B cell (primary cell): ENCODE measurements around the gene NMNAT2. TPM values are rescaled to one million over a fixed set of nuclear protein-coding genes. Genes with fewer than 3 reads are reported as not detected.

ENCODE experiments used
- ATAC-seq: fragments of 200-7000 bp; cut with Tn5 transposase; one replicate; pipeline ENCODE4 v1.10.0; 2021; ENCODE audit warnings: low read depth, mild to moderate bottlenecking, moderate number of reproducible peaks, moderate library complexity
- CTCF ChIA-PET: fragments of 350-600 bp; sonication (Branson Sonifier 250); formaldehyde crosslinking; loops from one replicate; lab custom pipeline; 2021; ENCODE audit warnings: antibody characterized with exemption, inconsistent platforms; lab: Charles Lee
- POLR2A ChIA-PET: fragments of 350-600 bp; sonication (Branson Sonifier 250); formaldehyde crosslinking; loops from one replicate; lab custom pipeline; 2021; ENCODE audit warnings: antibody characterized with exemption; lab: Charles Lee
- DNase-seq: peaks from one replicate; pipeline ENCODE4 v3.0.0; 2013
- H2AFZ ChIP-seq: 2 replicates; pipeline ENCODE4 v1.6.1; 2012; ENCODE audit warnings: mild to moderate bottlenecking, low read depth, low read length; ENCODE audit not compliant: insufficient read depth, poor library complexity, severe bottlenecking
- H3K27ac ChIP-seq, 2 donors: 1 replicate in 1 of 2; 2 replicates in 1 of 2; pipeline ENCODE4 v1.5.1; 2012 to 2013; ENCODE audit warnings: low read length in 2 of 2, mild to moderate bottlenecking in 2 of 2, moderate library complexity in 1 of 2
- H3K27me3 ChIP-seq, 4 experiments: fragments of 200-600 bp in 1 of 4; sonication (generic) in 1 of 4; replicated peaks in 1 of 4; 1 replicate in 2 of 4; 2 replicates in 2 of 4; pipeline versions ENCODE4 v1.6.1 to v1.7.0; 2013 to 2016; ENCODE audit warnings: low read length in 3 of 4, mild to moderate bottlenecking in 2 of 4, mixed read lengths in 1 of 4, moderate library complexity in 1 of 4; ENCODE audit not compliant: insufficient read depth in 4 of 4, control insufficient read depth in 3 of 4; ENCODE audit errors: control extremely low read depth in 1 of 4
- H3K36me3 ChIP-seq, 2 experiments: replicated peaks in 1 of 2; 1 replicate in 1 of 2; 2 replicates in 1 of 2; pipeline versions ENCODE4 v1.6.1 to v1.7.1; 2013; ENCODE audit warnings: low read length in 1 of 2; ENCODE audit not compliant: insufficient read depth in 2 of 2, control insufficient read depth in 1 of 2; ENCODE audit errors: control extremely low read depth in 1 of 2, extremely low read depth in 1 of 2
- H3K4me1 ChIP-seq, 2 donors: fragments of 200-600 bp in 1 of 2; sonication (generic) in 1 of 2; 1 replicate in 1 of 2; 2 replicates in 1 of 2; pipeline versions ENCODE4 v1.5.1 to v1.6.1; 2013 to 2017; ENCODE audit warnings: low read length in 2 of 2; ENCODE audit not compliant: control insufficient read depth in 2 of 2, insufficient read depth in 2 of 2
- H3K4me2 ChIP-seq: replicated peaks from 2 replicates; pipeline ENCODE3; 2012; ENCODE audit warnings: mild to moderate bottlenecking, low read depth, low read length; ENCODE audit not compliant: poor library complexity, severe bottlenecking
- H3K4me3 ChIP-seq, 5 experiments: fragments of 200-600 bp in 1 of 5; sonication (generic) in 1 of 5; 1 replicate in 3 of 5; 2 replicates in 2 of 5; pipeline versions ENCODE4 v1.5.1 to v1.7.0; 2011 to 2016; ENCODE audit warnings: low read length in 4 of 5, mild to moderate bottlenecking in 4 of 5, low read depth in 2 of 5, control low read depth in 1 of 5, moderate library complexity in 1 of 5; ENCODE audit not compliant: insufficient read depth in 1 of 5; ENCODE audit errors: control extremely low read depth in 1 of 5, extremely low read depth in 1 of 5
- H3K79me2 ChIP-seq: fragments of 200-600 bp; sonication (generic); one replicate; pipeline ENCODE4 v1.6.0; 2016; ENCODE audit warnings: low read length; ENCODE audit not compliant: control insufficient read depth, insufficient read depth
- H3K9ac ChIP-seq: fragments of 200-600 bp; sonication (generic); 2 replicates; pipeline ENCODE4 v1.6.1; 2017; ENCODE audit warnings: mild to moderate bottlenecking, low read length, moderate library complexity
- H3K9me3 ChIP-seq, 3 donors: one replicate each; pipeline versions ENCODE4 v1.6.1 to v1.7.1; 2013; ENCODE audit warnings: low read length in 2 of 3; ENCODE audit not compliant: control insufficient read depth in 2 of 3, insufficient read depth in 1 of 3; ENCODE audit errors: control extremely low read depth in 1 of 3
- H4K20me1 ChIP-seq: 2 replicates; pipeline ENCODE4 v1.6.0; 2012; ENCODE audit warnings: mild to moderate bottlenecking, low read length; ENCODE audit not compliant: insufficient read depth, control insufficient read depth, poor library complexity, severe bottlenecking
- H3K27ac Mint-ChIP-seq: one replicate; pipeline ENCODE4 v1.8.0; 2021; ENCODE audit warnings: mixed read lengths
- H3K27me3 Mint-ChIP-seq: one replicate; pipeline ENCODE4 v1.8.0; 2021; ENCODE audit warnings: mixed read lengths
- H3K4me1 Mint-ChIP-seq: one replicate; pipeline ENCODE4 v1.8.0; 2021; ENCODE audit warnings: mixed read lengths
- H3K4me3 Mint-ChIP-seq: one replicate; pipeline ENCODE4 v1.8.0; 2021; ENCODE audit warnings: mixed read lengths
- H3K9me3 Mint-ChIP-seq: one replicate; pipeline ENCODE4 v1.8.0; 2022; ENCODE audit warnings: mixed read lengths; ENCODE audit not compliant: insufficient read depth
- CTCF ChIP-seq: fragments of 200-600 bp; IDR thresholded peaks from one replicate; pipeline ENCODE4 v1.8.0; 2022; ENCODE audit warnings: antibody characterized with exemption, mild to moderate bottlenecking
- EZH2 ChIP-seq: IDR thresholded peaks from 2 replicates; pipeline ENCODE4 v1.6.1; 2012; ENCODE audit warnings: borderline replicate concordance, low read depth, mild to moderate bottlenecking, moderate library complexity, low read length; ENCODE audit not compliant: insufficient read depth, poor library complexity, severe bottlenecking
- WGBS: methylation state at CpG from one replicate; pipeline ENCODE4 v1.1.5; 2013; ENCODE audit warnings: missing lambda C conversion rate; ENCODE audit not compliant: insufficient coverage; 5-methylcytosine and 5-hydroxymethylcytosine counted together
- intact Hi-C: fragments of 100-400 bp; cut with micrococcal nuclease; formaldehyde crosslinking; loops from one replicate; pipeline ENCODE4 v1.10.0; 2022
- polyA plus RNA-seq: library from polyadenylated mRNA; depleted of rRNA; stranded (reverse); fragments of >200 nt; gene quantifications from 2 replicates; pipeline ENCODE4 v1.2.3, GENCODE V29; 2012
- total RNA-seq, 2 donors: library from RNA; stranded (reverse); fragments of 120-200 nt in 1 of 2; gene quantifications; 1 replicate in 1 of 2; 2 replicates in 1 of 2; pipeline versions ENCODE4 v1.2.3 to v1.2.4, GENCODE V29; 2013 to 2022

NMNAT2 gene
- total and polyA plus RNA-seq, 2 donors (not counting 1 experiment from before 2014, with no cell fraction given) = not detected

- no peak overlapping the region for H3K4me3 Mint-ChIP-seq
- intact Hi-C loops = no loop called here
- WGBS = 98% methylated on average over 4 of the region's 4 CpGs
- TF ChIP-seq EZH2 = no peak
- no peak for TF ChIP-seq CTCF
- H3K79me2 ChIP-seq = no peaks in the 10 kb centered on the region
- no peak overlapping the region for H2AFZ ChIP-seq
- H3K27ac Mint-ChIP-seq = no peak overlapping the region
- no peaks in the 10 kb centered on the region for H3K27me3 ChIP-seq
- H3K27ac ChIP-seq = no peak overlapping the region
- no peaks in the 10 kb centered on the region for H4K20me1 ChIP-seq
- H3K4me2 ChIP-seq = no peak overlapping the region
- ChIA-PET CTCF (interaction anchor here (1.0 kb wide), 1 partner anchor 10 kb away, joined by 3 read pairs; no protein-coding TSS in a partner anchor), POLR2A (no interaction called here)
- H3K4me3 ChIP-seq = no peak overlapping the region
- peaks cover 0 to 4% of the 10 kb centered on the region in 2 donors for H3K4me1 ChIP-seq
- no peaks in the 10 kb centered on the region for H3K36me3 ChIP-seq
- H3K4me1 Mint-ChIP-seq = peaks cover 4% of the 10 kb centered on the region
- H3K27me3 Mint-ChIP-seq = peaks cover 51% of the 10 kb centered on the region
- ATAC-seq (no peak), DNase-seq (no peak)
- H3K9me3 Mint-ChIP-seq = no peaks in the 10 kb centered on the region
- H3K9me3 ChIP-seq = no peaks in the 10 kb centered on the region
- no peak overlapping the region for H3K9ac ChIP-seq
Observed at GRCh38 chr1:183215936-183216335, 202.2 kb downstream of the NMNAT2 start.

- ChIA-PET CTCF (no interaction called here), POLR2A (no interaction called here)
- DNase-seq (no peak), ATAC-seq (no peak)
- TF ChIP-seq CTCF (no peak), EZH2 (no peak)
- Histone ChIP-seq H3K36me3 (no peaks in the 10 kb centered on the region), H3K27me3 (no peaks in the 10 kb centered on the region), H3K9me3 (no peaks in the 10 kb centered on the region), H3K27ac (no peak overlapping the region), H3K9ac (no peak overlapping the region), H3K79me2 (no peaks in the 10 kb centered on the region), H3K4me2 (no peak overlapping the region), H4K20me1 (no peaks in the 10 kb centered on the region), H3K4me1 (peaks cover 0 to 4% of the 10 kb centered on the region in 2 donors), H2AFZ (no peak overlapping the region), H3K4me3 (no peak overlapping the region)
- H3K9me3 Mint-ChIP-seq = no peaks in the 10 kb centered on the region
- H3K4me3 Mint-ChIP-seq = no peak overlapping the region
- intact Hi-C loops = no loop called here
- H3K27me3 Mint-ChIP-seq = peaks cover 52% of the 10 kb centered on the region
- H3K27ac Mint-ChIP-seq = no peak overlapping the region
- H3K4me1 Mint-ChIP-seq = peaks cover 4% of the 10 kb centered on the region
- WGBS = 87% methylated on average over 7 of the region's 13 CpGs
Observed at GRCh38 chr1:183215076-183215720, 203.0 kb downstream of the NMNAT2 start.
